Astrocyte (in vitro differentiated cells and primary cell): ENCODE measurements around the gene SMIM35. TPM values are rescaled to one million over a fixed set of nuclear protein-coding genes. Genes with fewer than 3 reads are reported as not detected.

Experiments
- DNase-seq: peaks from one replicate; pipeline ENCODE4 v3.0.0-alpha.2; 2010; ENCODE audit warnings: low read depth
- FAIRE-seq: peaks from 2 replicates; lab custom pipeline; 2011; peaks lifted over from hg19 to GRCh38; lab: Jason Lieb, UNC
- H2AFZ ChIP-seq: 2 replicates; pipeline ENCODE4 v1.6.0; 2012; ENCODE audit warnings: low read depth, low read length, inconsistent platforms
- H3K27ac ChIP-seq: 2 replicates; pipeline ENCODE4 v1.5.1; 2011; ENCODE audit warnings: low read depth, low read length, inconsistent platforms
- H3K27me3 ChIP-seq: 2 replicates; pipeline ENCODE4 v1.6.0; 2011; ENCODE audit warnings: low read length, inconsistent platforms; ENCODE audit not compliant: insufficient read depth
- H3K36me3 ChIP-seq: 2 replicates; pipeline ENCODE4 v1.5.1; 2011; ENCODE audit warnings: low read length, inconsistent platforms; ENCODE audit not compliant: insufficient read depth
- H3K4me1 ChIP-seq: 2 replicates; pipeline ENCODE4 v1.5.1; 2011; ENCODE audit warnings: low read length, inconsistent platforms; ENCODE audit not compliant: insufficient read depth
- H3K4me2 ChIP-seq: 2 replicates; pipeline ENCODE4 v1.6.0; 2012; ENCODE audit warnings: low read length, inconsistent platforms
- H3K4me3 ChIP-seq: 2 replicates; pipeline ENCODE4 v1.5.1; 2011; ENCODE audit warnings: low read depth, mild to moderate bottlenecking, low read length, inconsistent platforms; ENCODE audit not compliant: insufficient read depth
- H3K79me2 ChIP-seq: 2 replicates; pipeline ENCODE4 v1.6.0; 2012; ENCODE audit warnings: mild to moderate bottlenecking, low read length, inconsistent platforms; ENCODE audit not compliant: insufficient read depth
- H3K9ac ChIP-seq: 2 replicates; pipeline ENCODE4 v1.6.0; 2012; ENCODE audit warnings: mild to moderate bottlenecking, low read length, inconsistent platforms
- H3K9me3 ChIP-seq: 2 replicates; pipeline ENCODE4 v1.5.1; 2012; ENCODE audit warnings: low read depth, mild to moderate bottlenecking, low read length, inconsistent platforms; ENCODE audit not compliant: insufficient read depth
- H4K20me1 ChIP-seq: 2 replicates; pipeline ENCODE4 v1.6.0; 2012; ENCODE audit warnings: low read length, inconsistent platforms; ENCODE audit not compliant: insufficient read depth
- H3K27ac Mint-ChIP-seq: one replicate; pipeline ENCODE4 v1.8.0; 2021; ENCODE audit warnings: mild to moderate bottlenecking, mixed read lengths; ENCODE audit not compliant: unreplicated experiment
- H3K27me3 Mint-ChIP-seq: one replicate; pipeline ENCODE4 v1.8.0; 2021; ENCODE audit warnings: low read depth, mixed read lengths; ENCODE audit not compliant: unreplicated experiment
- H3K36me3 Mint-ChIP-seq: one replicate; pipeline ENCODE4 v1.8.0; 2021; ENCODE audit warnings: low read depth, mixed read lengths; ENCODE audit not compliant: unreplicated experiment
- H3K4me1 Mint-ChIP-seq: one replicate; pipeline ENCODE4 v1.8.0; 2021; ENCODE audit warnings: low read depth, mixed read lengths; ENCODE audit not compliant: unreplicated experiment
- H3K4me3 Mint-ChIP-seq: one replicate; pipeline ENCODE4 v1.8.0; 2021; ENCODE audit warnings: mild to moderate bottlenecking, moderate library complexity, mixed read lengths; ENCODE audit not compliant: unreplicated experiment
- H3K9me3 Mint-ChIP-seq: one replicate; pipeline ENCODE4 v1.8.0; 2021; ENCODE audit warnings: mild to moderate bottlenecking, mixed read lengths; ENCODE audit not compliant: unreplicated experiment
- CTCF ChIP-seq: IDR thresholded peaks from 2 replicates; pipeline ENCODE4 v1.5.1; 2011; ENCODE audit warnings: low read depth, mild to moderate bottlenecking, inconsistent platforms, low read length, moderate library complexity; ENCODE audit not compliant: insufficient read depth
- EZH2 ChIP-seq: IDR thresholded peaks from 2 replicates; pipeline ENCODE4 v1.6.1; 2012; ENCODE audit warnings: mild to moderate bottlenecking, low read length, inconsistent platforms; ENCODE audit not compliant: insufficient read depth
- total RNA-seq: library from RNA; stranded (reverse); gene quantifications from 2 replicates; pipeline ENCODE4 v1.2.1, GENCODE V29; 2021

SMIM35 gene
- total RNA-seq, 1 donor from 2014 or later, result not detected

GRCh38 chr11:118124929-118125535 lies 38.3 kb upstream of the SMIM35 start:
- Histone ChIP-seq H3K4me3 (no peak overlapping the region), H2AFZ (no peak overlapping the region), H4K20me1 (no peaks in the 10 kb centered on the region), H3K36me3 (no peaks in the 10 kb centered on the region), H3K9me3 (no peaks in the 10 kb centered on the region), H3K4me1 (no peaks in the 10 kb centered on the region), H3K4me2 (no peak overlapping the region), H3K27me3 (peaks cover 7% of the 10 kb centered on the region), H3K79me2 (no peaks in the 10 kb centered on the region), H3K27ac (no peak overlapping the region), H3K9ac (no peak overlapping the region)
- Mint-ChIP-seq H3K27ac (no peak overlapping the region), H3K4me3 (no peak overlapping the region), H3K36me3 (no peaks in the 10 kb centered on the region), H3K27me3 (peaks cover 11% of the 10 kb centered on the region), H3K4me1 (no peaks in the 10 kb centered on the region), H3K9me3 (no peaks in the 10 kb centered on the region)
- FAIRE-seq, result no peak
- DNase-seq, result no peak
- TF ChIP-seq CTCF, result no peak
- no peak for TF ChIP-seq EZH2

- Mint-ChIP-seq H3K9me3 (no peaks in the 10 kb centered on the region), H3K36me3 (no peaks in the 10 kb centered on the region), H3K27me3 (peaks cover 22% of the 10 kb centered on the region), H3K4me1 (no peaks in the 10 kb centered on the region), H3K27ac (no peak overlapping the region), H3K4me3 (no peak overlapping the region)
- DNase-seq, result no peak
- Histone ChIP-seq H3K27me3 (peaks cover 4% of the 10 kb centered on the region), H3K9me3 (no peaks in the 10 kb centered on the region), H3K27ac (no peak overlapping the region), H3K79me2 (no peaks in the 10 kb centered on the region), H3K4me3 (no peak overlapping the region), H2AFZ (no peak overlapping the region), H3K36me3 (no peaks in the 10 kb centered on the region), H4K20me1 (no peaks in the 10 kb centered on the region), H3K9ac (no peak overlapping the region), H3K4me1 (no peaks in the 10 kb centered on the region), H3K4me2 (no peak overlapping the region)
- no peak for FAIRE-seq
- no peak for TF ChIP-seq EZH2
- TF ChIP-seq CTCF, result no peak
Observed at GRCh38 chr11:118120793-118121192, 34.0 kb upstream of the SMIM35 start.
